Measurements from ENCODE around the gene SH3RF2.

Gene SH3RF2

GRCh38 chr5:145923405-145923804, 13.0 kb upstream of the SH3RF2 start:
- DNase-seq, result no peak

- no peak for DNase-seq
These were observed 11.5 kb upstream of the SH3RF2 start for GRCh38 chr5:145924849-145925248.

GRCh38 chr5:145925353-145925752, 11.0 kb upstream of the SH3RF2 start:
- no peak for DNase-seq

GRCh38 chr5:145925803-145926202, 10.6 kb upstream of the SH3RF2 start:
- no peak for DNase-seq

- DNase-seq, result no peak
These were observed 4.7 kb upstream of the SH3RF2 start for GRCh38 chr5:145931718-145932117.

- DNase-seq, result no peak
These were observed 2.1 kb upstream of the SH3RF2 start for GRCh38 chr5:145934276-145934675.

- no peak for DNase-seq
These were observed 1.3 kb downstream of the SH3RF2 start for GRCh38 chr5:145937432-145938250.

- DNase-seq, result no peak
These were observed 2.6 kb downstream of the SH3RF2 start for GRCh38 chr5:145938776-145939539.

GRCh38 chr5:145939540-145940065, 3.2 kb downstream of the SH3RF2 start:
- no peak for DNase-seq

- DNase-seq, result no peak
These were observed 4.7 kb downstream of the SH3RF2 start for GRCh38 chr5:145941096-145941447.

GRCh38 chr5:145941448-145942130, 5.2 kb downstream of the SH3RF2 start:
- DNase-seq, result no peak

GRCh38 chr5:145942201-145942600, 5.8 kb downstream of the SH3RF2 start:
- DNase-seq, result no peak

GRCh38 chr5:145942749-145943148, 6.4 kb downstream of the SH3RF2 start:
- DNase-seq, result no peak

- no peak for DNase-seq
These were observed 7.3 kb downstream of the SH3RF2 start for GRCh38 chr5:145943674-145944121.

GRCh38 chr5:145944328-145944727, 8.0 kb downstream of the SH3RF2 start:
- no peak for DNase-seq

- no peak for DNase-seq
These were observed 9.3 kb downstream of the SH3RF2 start for GRCh38 chr5:145945620-145946111.

- no peak for DNase-seq
These were observed 9.9 kb downstream of the SH3RF2 start for GRCh38 chr5:145946112-145946861.

GRCh38 chr5:145947581-145947980, 11.2 kb downstream of the SH3RF2 start:
- no peak for DNase-seq

GRCh38 chr5:145948047-145948446, 11.7 kb downstream of the SH3RF2 start:
- DNase-seq, result no peak

- DNase-seq, result no peak
These were observed 12.5 kb downstream of the SH3RF2 start for GRCh38 chr5:145948921-145949320.

- no peak for DNase-seq
These were observed 13.1 kb downstream of the SH3RF2 start for GRCh38 chr5:145949474-145949873.

- DNase-seq, result no peak
These were observed 14.7 kb downstream of the SH3RF2 start for GRCh38 chr5:145951071-145951470.

Data from activated T-cell treated with anti-CD3 and anti-CD28 coated beads, Interleukin-2, amount 50 U/mL, for 1 hour (primary cell).